ENCODE results near the gene HIPK4. TPM values are rescaled to one million over a fixed set of nuclear protein-coding genes. Genes with fewer than 3 reads are reported as not detected.
"Not testable (repeated sequence)": the region's sequence is repeated elsewhere in the genome, so short reads cannot be mapped to it uniquely, and the experiment has no call there.

HIPK4 gene, protein sequence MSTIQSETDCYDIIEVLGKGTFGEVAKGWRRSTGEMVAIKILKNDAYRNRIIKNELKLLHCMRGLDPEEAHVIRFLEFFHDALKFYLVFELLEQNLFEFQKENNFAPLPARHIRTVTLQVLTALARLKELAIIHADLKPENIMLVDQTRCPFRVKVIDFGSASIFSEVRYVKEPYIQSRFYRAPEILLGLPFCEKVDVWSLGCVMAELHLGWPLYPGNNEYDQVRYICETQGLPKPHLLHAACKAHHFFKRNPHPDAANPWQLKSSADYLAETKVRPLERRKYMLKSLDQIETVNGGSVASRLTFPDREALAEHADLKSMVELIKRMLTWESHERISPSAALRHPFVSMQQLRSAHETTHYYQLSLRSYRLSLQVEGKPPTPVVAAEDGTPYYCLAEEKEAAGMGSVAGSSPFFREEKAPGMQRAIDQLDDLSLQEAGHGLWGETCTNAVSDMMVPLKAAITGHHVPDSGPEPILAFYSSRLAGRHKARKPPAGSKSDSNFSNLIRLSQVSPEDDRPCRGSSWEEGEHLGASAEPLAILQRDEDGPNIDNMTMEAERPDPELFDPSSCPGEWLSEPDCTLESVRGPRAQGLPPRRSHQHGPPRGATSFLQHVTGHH
- not detected for total RNA-seq

DNA sequence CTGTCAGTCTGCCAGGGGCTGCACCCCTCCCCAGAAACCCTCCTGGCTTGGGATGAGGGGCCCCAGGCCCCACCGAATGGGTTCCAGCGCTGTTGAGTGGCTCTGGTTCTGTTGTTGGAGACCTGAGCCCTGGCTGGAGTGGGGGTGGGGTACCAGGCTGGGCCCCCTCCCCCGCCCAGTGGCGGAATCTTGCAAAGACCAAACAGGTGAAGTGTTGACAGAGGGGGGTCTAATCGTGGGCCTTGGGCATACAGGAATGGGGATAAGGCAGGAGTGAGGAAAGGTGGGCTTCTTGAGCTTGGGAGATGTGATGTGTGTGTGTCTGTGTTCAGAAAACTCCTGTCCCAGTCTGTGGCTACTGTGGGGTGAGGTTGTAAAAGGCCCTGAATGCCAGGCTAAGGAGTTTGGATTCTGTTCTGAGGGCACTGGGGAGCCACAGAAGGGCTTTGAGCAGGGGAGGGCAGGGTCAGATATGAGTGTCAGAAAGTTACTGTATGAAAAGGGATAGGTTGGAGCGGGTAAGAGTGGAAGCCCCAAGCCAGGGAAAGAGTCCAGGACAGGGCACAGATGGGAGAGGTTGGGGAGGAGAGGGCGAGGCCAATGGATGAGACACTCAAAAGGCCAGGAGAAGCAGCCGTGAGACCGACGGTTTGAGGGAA lies at the start of gene HIPK4:
HIPK4 (minus strand) TSS at position 98 of the 659 bp plus-strand sequence. CDS start 279 bp downstream, outside the sequence.
- no peaks in the 10 kb centered on the region for H3K9me3 ChIP-seq (ENCODE audit: control insufficient read depth in 3 of 3, low read length in 3 of 3)
- no peak within 1 kb of the TSS for H3K4me3 ChIP-seq (ENCODE audit: low read length in 3 of 3)
- no peaks in the 10 kb centered on the region for H3K27me3 ChIP-seq (ENCODE audit: control insufficient read depth in 3 of 3, insufficient read depth in 3 of 3, low read length in 3 of 3)
- H3K27ac ChIP-seq (ENCODE audit: low read depth, low read length): no peak within 1 kb of the TSS
- no peak within 1 kb of the TSS for H3K9ac ChIP-seq (ENCODE audit: low read depth in 1 of 3, low read length in 3 of 3)
- peaks cover 0 to 2% (median 0%) of the 10 kb centered on the region in 3 donors for H3K4me1 ChIP-seq (ENCODE audit: control insufficient read depth in 3 of 3, insufficient read depth in 3 of 3, low read length in 3 of 3)
- H3K36me3 ChIP-seq (ENCODE audit: control insufficient read depth in 3 of 3, insufficient read depth in 3 of 3, low read length in 3 of 3): no peaks in the 10 kb centered on the region

DNA sequence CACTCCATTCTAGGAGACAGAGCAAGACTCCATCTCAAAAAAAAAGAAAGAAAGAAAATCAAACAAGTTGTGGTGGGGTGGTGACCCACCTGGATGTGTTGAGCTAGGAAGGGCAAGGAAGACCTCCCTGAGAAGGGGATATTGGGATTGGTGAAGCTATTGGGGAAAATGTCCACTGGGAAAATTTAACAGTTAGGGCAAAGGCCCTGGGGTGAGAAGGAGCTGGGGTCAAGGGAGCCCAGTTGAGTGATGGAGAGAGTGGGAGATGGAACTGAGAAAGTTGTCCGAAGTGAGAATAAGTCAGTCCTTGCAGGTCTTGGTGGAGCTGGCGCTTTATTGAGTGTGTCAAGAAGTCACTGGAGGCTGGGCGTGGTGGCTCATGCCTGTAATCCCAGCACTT lies 48.3 kb upstream of the HIPK4 start:
- Histone ChIP-seq H3K9me3 (ENCODE audit: control insufficient read depth in 3 of 3, low read length in 3 of 3) (no peaks in the 10 kb centered on the region), H3K36me3 (ENCODE audit: control insufficient read depth in 3 of 3, insufficient read depth in 3 of 3, low read length in 3 of 3) (peaks cover 16 to 22% (median 19%) of the 10 kb centered on the region in 3 donors), H3K9ac (ENCODE audit: low read depth in 1 of 3, low read length in 3 of 3) (no peak overlapping the region), H3K4me3 (ENCODE audit: low read length in 3 of 3) (no peak overlapping the region), H3K27me3 (ENCODE audit: control insufficient read depth in 3 of 3, insufficient read depth in 3 of 3, low read length in 3 of 3) (no peaks in the 10 kb centered on the region), H3K27ac (ENCODE audit: low read depth, low read length) (no peak overlapping the region), H3K4me1 (ENCODE audit: control insufficient read depth in 3 of 3, insufficient read depth in 3 of 3, low read length in 3 of 3) (peaks cover 19 to 33% (median 20%) of the 10 kb centered on the region in 3 donors)

DNA sequence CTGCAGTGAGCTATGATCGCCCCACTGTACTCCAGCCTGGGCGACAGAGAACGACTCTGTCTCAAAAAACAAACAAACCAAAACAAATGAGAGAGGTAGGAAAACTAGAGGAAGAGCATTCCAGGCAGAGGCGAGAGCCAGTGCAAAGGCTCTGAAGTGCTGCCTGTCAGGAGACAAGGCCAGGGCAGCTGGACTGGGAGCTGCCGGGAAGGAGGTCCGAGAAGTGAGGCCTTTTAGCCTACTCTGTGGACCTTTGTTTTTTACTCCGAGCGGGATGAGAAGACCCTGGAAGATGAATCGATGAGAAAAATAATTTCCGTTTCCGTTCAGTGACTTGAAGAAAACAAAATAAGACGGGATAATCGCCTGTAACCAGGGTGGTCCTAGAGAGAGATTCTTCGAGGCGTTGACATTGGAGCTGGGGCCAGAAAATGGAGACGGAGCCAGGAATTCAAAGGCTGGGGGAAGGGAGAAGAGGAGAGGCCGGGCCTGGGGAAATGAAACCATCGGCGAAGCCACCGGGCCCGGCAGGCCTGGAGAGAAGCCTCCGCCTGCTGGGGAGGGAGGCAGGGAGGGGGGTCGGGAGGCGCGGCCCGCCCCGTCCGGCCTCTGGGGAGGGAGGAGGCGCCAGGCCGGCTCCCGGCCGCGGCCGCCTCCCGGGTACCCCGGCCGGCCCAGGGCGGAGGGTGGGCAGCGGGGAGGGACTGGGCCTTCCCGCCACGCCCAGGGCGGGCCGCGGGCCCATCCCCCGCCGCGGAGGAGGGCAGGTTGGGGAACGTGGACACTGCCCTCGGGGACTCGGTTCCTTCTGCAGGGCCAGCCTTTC lies 43.6 kb upstream of the HIPK4 start:
- Histone ChIP-seq H3K4me1 (ENCODE audit: control insufficient read depth in 3 of 3, insufficient read depth in 3 of 3, low read length in 3 of 3) (peaks cover 10 to 14% (median 11%) of the 10 kb centered on the region in 3 donors), H3K27me3 (ENCODE audit: control insufficient read depth in 3 of 3, insufficient read depth in 3 of 3, low read length in 3 of 3) (no peaks in the 10 kb centered on the region), H3K9me3 (ENCODE audit: control insufficient read depth in 3 of 3, low read length in 3 of 3) (no peaks in the 10 kb centered on the region), H3K9ac (ENCODE audit: low read depth in 1 of 3, low read length in 3 of 3) (peak overlapping the region; percentile 86 to 99 (median 90)), H3K4me3 (ENCODE audit: low read length in 3 of 3) (peak overlapping the region; percentile 80 to 84 (median 83)), H3K36me3 (ENCODE audit: control insufficient read depth in 3 of 3, insufficient read depth in 3 of 3, low read length in 3 of 3) (no peaks in the 10 kb centered on the region), H3K27ac (ENCODE audit: low read depth, low read length) (peak overlapping the region; percentile 94)

DNA sequence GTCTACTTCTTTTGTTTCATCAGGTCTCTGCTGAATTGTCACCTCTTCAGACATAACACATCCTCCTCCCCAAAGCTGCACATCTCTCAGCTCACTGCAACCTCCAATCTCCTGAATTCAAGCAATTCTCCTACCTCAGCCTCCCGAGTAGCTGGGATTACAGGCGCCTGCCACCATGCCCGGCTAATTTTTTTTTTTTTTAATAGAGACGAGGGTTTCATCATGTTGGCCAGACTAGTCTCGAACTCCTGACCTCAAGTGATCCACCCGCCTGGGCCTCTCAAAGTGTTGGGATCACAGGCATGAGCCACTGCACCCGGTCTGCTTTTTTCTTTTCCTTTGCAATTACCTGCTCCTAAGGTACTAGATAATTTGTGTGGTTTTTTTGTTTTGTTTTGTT lies 42.8 kb upstream of the HIPK4 start:
- H3K36me3 ChIP-seq (ENCODE audit: control insufficient read depth in 3 of 3, insufficient read depth in 3 of 3, low read length in 3 of 3): not testable (repeated sequence)

DNA sequence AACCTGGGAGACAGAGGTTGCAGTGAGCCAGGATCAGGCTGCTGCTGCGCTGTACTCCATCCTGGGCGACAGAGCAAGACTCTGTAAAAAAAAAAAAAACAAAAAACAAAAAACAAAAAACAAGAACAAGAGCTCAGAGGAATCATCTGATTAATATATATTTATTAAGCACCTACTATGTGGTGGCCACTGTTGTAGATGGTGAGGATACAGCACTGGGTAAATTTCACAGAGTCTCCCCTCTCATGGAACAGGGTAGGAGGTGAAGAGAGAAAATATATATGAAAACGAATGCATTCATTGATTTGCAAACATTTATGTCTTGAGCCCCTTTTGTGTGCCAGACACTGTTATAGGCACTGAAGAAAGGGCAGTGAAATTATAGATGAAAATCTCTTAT lies 41.7 kb upstream of the HIPK4 start:
- Histone ChIP-seq H3K27ac (ENCODE audit: low read depth, low read length) (no peak overlapping the region), H3K27me3 (ENCODE audit: control insufficient read depth in 3 of 3, insufficient read depth in 3 of 3, low read length in 3 of 3) (no peaks in the 10 kb centered on the region), H3K36me3 (ENCODE audit: control insufficient read depth in 3 of 3, insufficient read depth in 3 of 3, low read length in 3 of 3) (no peaks in the 10 kb centered on the region), H3K9me3 (ENCODE audit: control insufficient read depth in 3 of 3, low read length in 3 of 3) (no peaks in the 10 kb centered on the region), H3K9ac (ENCODE audit: low read depth in 1 of 3, low read length in 3 of 3) (no peak overlapping the region), H3K4me3 (ENCODE audit: low read length in 3 of 3) (no peak overlapping the region), H3K4me1 (ENCODE audit: control insufficient read depth in 3 of 3, insufficient read depth in 3 of 3, low read length in 3 of 3) (peaks cover 10 to 14% (median 11%) of the 10 kb centered on the region in 3 donors)

More for the DNA sequence above, 42.8 kb upstream of the HIPK4 start:
- not testable (repeated sequence) for H3K9me3 ChIP-seq (ENCODE audit: control insufficient read depth in 3 of 3, low read length in 3 of 3); H3K27me3 ChIP-seq (ENCODE audit: control insufficient read depth in 3 of 3, insufficient read depth in 3 of 3, low read length in 3 of 3)
- H3K9ac ChIP-seq (ENCODE audit: low read depth in 1 of 3, low read length in 3 of 3): peak overlapping the region; percentile 86 to 99 (median 90)
- H3K4me1 ChIP-seq (ENCODE audit: control insufficient read depth in 3 of 3, insufficient read depth in 3 of 3, low read length in 3 of 3): peaks cover 10 to 14% (median 11%) of the 10 kb centered on the region in 3 donors
- peak overlapping the region; percentile 94 for H3K27ac ChIP-seq (ENCODE audit: low read depth, low read length)
- H3K4me3 ChIP-seq (ENCODE audit: low read length in 3 of 3): peak overlapping the region; percentile 80 to 84 (median 83)

DNA sequence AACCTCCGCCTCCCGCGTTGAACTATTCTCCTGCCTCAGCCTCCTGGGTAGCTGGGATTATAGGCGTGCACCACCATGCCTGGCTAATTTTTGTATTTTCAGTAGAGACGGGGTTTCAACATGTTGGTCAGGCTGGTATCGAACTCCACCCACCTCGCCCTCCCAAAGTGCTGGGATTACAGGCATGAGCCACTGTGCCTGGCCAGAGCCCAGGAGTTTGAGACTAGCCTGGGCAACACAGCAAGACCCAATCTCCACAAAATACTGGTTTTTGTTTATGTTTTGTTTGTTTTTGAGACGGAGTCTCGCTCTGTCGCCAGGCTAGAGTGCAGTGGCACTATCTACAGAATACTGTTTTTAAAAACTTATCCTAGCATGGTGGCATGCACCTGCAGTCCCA lies 40.3 kb upstream of the HIPK4 start:
- not testable (repeated sequence) for H3K4me3 ChIP-seq (ENCODE audit: low read length in 3 of 3); H3K9ac ChIP-seq (ENCODE audit: low read depth in 1 of 3, low read length in 3 of 3); H3K36me3 ChIP-seq (ENCODE audit: control insufficient read depth in 3 of 3, insufficient read depth in 3 of 3, low read length in 3 of 3); H3K9me3 ChIP-seq (ENCODE audit: control insufficient read depth in 3 of 3, low read length in 3 of 3); H3K27ac ChIP-seq (ENCODE audit: low read depth, low read length); H3K27me3 ChIP-seq (ENCODE audit: control insufficient read depth in 3 of 3, insufficient read depth in 3 of 3, low read length in 3 of 3)
- H3K4me1 ChIP-seq (ENCODE audit: control insufficient read depth in 3 of 3, insufficient read depth in 3 of 3, low read length in 3 of 3): peaks cover 10 to 16% (median 16%) of the 10 kb centered on the region in 3 donors

DNA sequence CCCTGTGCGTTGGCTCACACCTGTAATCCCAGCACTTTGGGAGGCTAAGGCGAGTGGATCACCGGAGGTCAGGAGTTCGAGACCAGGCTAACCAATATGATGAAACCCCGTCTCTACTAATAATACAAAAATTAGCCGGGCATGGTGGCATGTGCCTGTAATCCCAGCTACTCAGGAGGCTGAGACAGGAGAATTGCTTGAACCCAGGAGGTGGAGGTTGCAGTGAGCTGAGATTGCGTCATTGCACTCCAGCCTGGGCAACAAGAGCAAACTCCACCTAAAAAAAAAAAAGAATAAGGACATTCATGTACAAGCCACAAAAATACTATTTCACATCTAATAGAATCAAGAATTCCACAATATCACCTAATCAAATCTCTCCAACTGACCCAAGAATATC lies 38.2 kb upstream of the HIPK4 start:
- not testable (repeated sequence) for H3K9ac ChIP-seq (ENCODE audit: low read depth in 1 of 3, low read length in 3 of 3); H3K9me3 ChIP-seq (ENCODE audit: control insufficient read depth in 3 of 3, low read length in 3 of 3); H3K36me3 ChIP-seq (ENCODE audit: control insufficient read depth in 3 of 3, insufficient read depth in 3 of 3, low read length in 3 of 3); H3K27ac ChIP-seq (ENCODE audit: low read depth, low read length); H3K4me3 ChIP-seq (ENCODE audit: low read length in 3 of 3); H3K27me3 ChIP-seq (ENCODE audit: control insufficient read depth in 3 of 3, insufficient read depth in 3 of 3, low read length in 3 of 3)
- H3K4me1 ChIP-seq (ENCODE audit: control insufficient read depth in 3 of 3, insufficient read depth in 3 of 3, low read length in 3 of 3): peaks cover 13 to 22% (median 18%) of the 10 kb centered on the region in 3 donors

DNA sequence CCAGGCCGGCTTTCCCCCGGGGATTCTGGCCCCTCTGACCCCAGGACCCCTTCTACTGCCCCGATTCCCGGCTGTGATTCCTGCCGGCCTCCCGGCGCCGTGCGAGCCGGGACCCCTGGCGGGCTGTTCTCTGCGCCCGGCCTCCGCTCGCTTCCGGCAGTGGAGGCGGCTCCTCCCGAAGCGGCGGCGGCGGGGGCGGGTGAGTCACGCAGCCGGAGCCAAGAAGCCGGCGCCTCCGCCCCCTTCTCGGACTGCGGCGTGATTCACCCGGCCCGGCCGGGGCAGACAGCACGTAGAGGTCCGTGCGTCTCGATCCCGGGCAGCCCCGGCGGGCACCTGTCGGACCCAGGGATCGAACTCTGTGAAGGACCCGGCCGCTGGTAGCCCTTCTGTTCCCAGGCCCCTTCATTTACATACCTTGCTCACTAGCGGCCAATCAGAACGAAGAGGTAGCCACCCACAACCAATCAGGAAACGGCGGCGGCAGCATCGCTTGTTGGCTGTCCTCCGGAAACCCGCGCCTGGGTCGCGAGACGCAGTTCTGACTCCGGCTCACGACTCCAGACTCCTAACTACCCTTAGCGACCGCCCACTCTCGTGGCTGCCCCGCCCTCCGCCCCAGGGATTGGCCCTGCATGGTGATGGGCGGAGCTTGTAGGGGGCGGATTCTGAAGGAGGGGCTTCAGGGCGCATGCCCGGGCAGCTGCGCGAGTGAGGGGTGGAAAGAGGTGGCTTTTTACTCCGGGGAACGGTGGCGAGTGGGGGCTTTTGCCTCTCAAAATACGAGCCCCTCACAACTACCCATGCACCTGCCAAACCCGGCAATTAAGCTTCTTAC lies 35.7 kb upstream of the HIPK4 start, which contains the start of gene SERTAD1:
SERTAD1 (minus strand) TSS at position 543 of the 838 bp plus-strand sequence. CDS start 2,446 bp downstream, outside the sequence.
- Histone ChIP-seq H3K36me3 (ENCODE audit: control insufficient read depth in 3 of 3, insufficient read depth in 3 of 3, low read length in 3 of 3) (peaks cover 11 to 13% (median 11%) of the 10 kb centered on the region in 3 donors), H3K4me3 (ENCODE audit: low read length in 3 of 3) (peak within 1 kb of the TSS; percentile 78 to 95 (median 91)), H3K9me3 (ENCODE audit: control insufficient read depth in 3 of 3, low read length in 3 of 3) (no peaks in the 10 kb centered on the region), H3K27ac (ENCODE audit: low read depth, low read length) (peak within 1 kb of the TSS; percentile 99), H3K4me1 (ENCODE audit: control insufficient read depth in 3 of 3, insufficient read depth in 3 of 3, low read length in 3 of 3) (peaks cover 24 to 34% (median 30%) of the 10 kb centered on the region in 3 donors), H3K9ac (ENCODE audit: low read depth in 1 of 3, low read length in 3 of 3) (peak within 1 kb of the TSS; percentile 93 to 94 (median 94)), H3K27me3 (ENCODE audit: control insufficient read depth in 3 of 3, insufficient read depth in 3 of 3, low read length in 3 of 3) (no peaks in the 10 kb centered on the region)

All from skeletal muscle tissue (tissue), 4 donors.